ENCODE measurements around the gene A3GALT2. TPM values are rescaled to one million over a fixed set of nuclear protein-coding genes. Genes with fewer than 3 reads are reported as not detected.

The A3GALT2 gene
- total RNA-seq, 1 experiment from 2014 or later: not detected

- H2BK120ac ChIP-seq (ENCODE audit: low read depth, low read length, poor library complexity, severe bottlenecking): no peak overlapping the region
- H2AFZ ChIP-seq (ENCODE audit: low read length): no peak overlapping the region
- Mint-ChIP-seq H3K4me1 (peaks cover 62 to 74% of the 10 kb centered on the region in 2 experiments), H3K9me3 (no peaks in the 10 kb centered on the region; a peak in 1 of 5 replicates), H3K36me3 (ENCODE audit: insufficient read depth in 1 of 3, low read depth in 3 of 3) (no peaks in the 10 kb centered on the region), H3K27me3 (ENCODE audit: low read depth) (peaks cover 55% of the 10 kb centered on the region), H3K27ac (no peak overlapping the region), H3K4me3 (no peak overlapping the region)
- no CpG with 5 or more reads among the region's 2 CpGs for WGBS (ENCODE audit: extremely low coverage, insufficient read length, low lambda C conversion rate)
- H2AK5ac ChIP-seq (ENCODE audit: insufficient read length, low read length): no peak overlapping the region
- H3K27ac ChIP-seq (ENCODE audit: insufficient read length, low read depth, low read length): no peak overlapping the region
- no peaks in the 10 kb centered on the region for H4K20me1 ChIP-seq (ENCODE audit: control insufficient read depth, insufficient read depth, insufficient read length)
- H3K4me2 ChIP-seq (ENCODE audit: insufficient read depth, insufficient read length, low read length): no peak overlapping the region
- no peak overlapping the region for H2BK20ac ChIP-seq (ENCODE audit: low read depth, low read length, poor library complexity, severe bottlenecking)
- no peak overlapping the region for H3T11ph ChIP-seq (ENCODE audit: low read length)
- H3K23ac ChIP-seq (ENCODE audit: insufficient read length, low read depth, low read length): no peak overlapping the region
- H2BK12ac ChIP-seq (ENCODE audit: insufficient read length, low read depth, low read length): no peak overlapping the region
- H4K8ac ChIP-seq (replicated peaks; ENCODE audit: insufficient read length, low read depth, low read length): no peak overlapping the region
- peaks cover 16% of the 10 kb centered on the region; the same call in 1 of the 2 replicates for H3K27me3 ChIP-seq (ENCODE audit: insufficient read depth, low read length)
- no peak overlapping the region for H2BK15ac ChIP-seq (ENCODE audit: low read depth, low read length)
- no peaks in the 10 kb centered on the region for H3K9me3 ChIP-seq (ENCODE audit: control insufficient read depth, low read depth, low read length)
- no peak for TF ChIP-seq CTCF (conservative IDR thresholded peaks at IDR 0.05)
- H3K14ac ChIP-seq (ENCODE audit: insufficient read depth, low read length): no peak overlapping the region
- no peak for DNase-seq
- H3K9ac ChIP-seq (ENCODE audit: extremely low read depth, insufficient read length, low read length): no peak overlapping the region
- H3K4me1 ChIP-seq (ENCODE audit: insufficient read depth, low read length): peaks cover 6% of the 10 kb centered on the region
- H3K18ac ChIP-seq (ENCODE audit: insufficient read length, low read depth, low read length): no peak overlapping the region
- H3K79me1 ChIP-seq (ENCODE audit: insufficient read depth, low read depth, low read length, poor library complexity, severe bottlenecking): no peaks in the 10 kb centered on the region
- H3K23me2 ChIP-seq (ENCODE audit: insufficient read length, low read depth, low read length, poor library complexity, severe bottlenecking): peaks cover 7% of the 10 kb centered on the region
- H3K79me2 ChIP-seq (ENCODE audit: insufficient read depth, low read length): no peaks in the 10 kb centered on the region
- no peak overlapping the region for H3K4ac ChIP-seq (ENCODE audit: low read depth, low read length)
- no peak overlapping the region for H2BK5ac ChIP-seq (ENCODE audit: insufficient read length, low read length)
- H4K5ac ChIP-seq (ENCODE audit: insufficient read length, low read depth, low read length): no peak overlapping the region
- H4K91ac ChIP-seq (ENCODE audit: insufficient read length, low read depth, low read length): no peak overlapping the region
- no peak overlapping the region for H3K56ac ChIP-seq (ENCODE audit: insufficient read length, low read depth, low read length)
Observed at GRCh38 chr1:33344896-33345560, 24.1 kb upstream of the A3GALT2 start.

Measured in H9 (cell line).